ENCODE results near the gene ERICH2.

Gene ERICH2

DNA sequence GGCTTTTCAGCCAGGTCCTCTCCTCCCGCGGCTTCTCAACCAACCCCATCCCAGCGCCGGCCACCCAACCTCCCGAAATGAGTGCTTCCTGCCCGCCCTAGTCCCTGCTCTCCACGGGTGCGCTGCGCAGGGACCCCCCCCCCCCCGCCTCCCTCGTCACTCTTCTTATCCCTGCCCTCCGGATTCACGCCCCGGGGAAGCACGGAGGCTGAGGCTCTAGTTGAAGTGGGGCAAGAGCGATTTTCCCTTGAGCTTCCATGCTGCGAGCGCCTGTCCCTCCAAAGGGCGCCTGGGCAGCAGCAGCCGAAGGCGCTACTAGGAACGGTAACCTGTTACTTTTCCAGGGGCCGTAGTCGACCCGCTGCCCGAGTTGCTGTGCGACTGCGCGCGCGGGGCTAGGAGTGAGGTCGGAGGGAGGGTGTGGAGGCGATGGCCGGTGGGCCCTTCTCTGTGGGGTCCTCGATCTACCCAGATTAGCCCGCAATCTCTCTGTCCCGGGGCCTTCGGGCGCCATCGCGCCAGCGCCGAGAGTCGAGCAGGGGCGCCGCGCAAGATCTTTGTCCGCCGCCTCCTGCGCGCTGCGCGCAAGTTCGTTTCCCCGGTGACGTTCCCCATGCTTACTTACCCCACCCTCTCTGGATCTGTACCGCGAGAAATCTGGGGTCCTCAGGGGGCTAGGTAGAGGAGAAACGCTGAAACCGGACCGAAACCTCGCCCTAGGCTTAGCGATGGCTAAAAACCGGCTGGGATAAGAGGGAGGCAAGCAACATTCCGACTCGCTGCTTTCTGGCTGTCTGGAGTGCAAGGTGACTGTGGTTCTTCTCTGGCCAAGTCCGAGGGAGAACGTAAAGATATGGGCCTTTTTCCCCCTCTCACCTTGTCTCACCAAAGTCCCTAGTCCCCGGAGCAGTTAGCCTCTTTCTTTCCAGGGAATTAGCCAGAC, 47.2 kb downstream of the ERICH2 start:
- DNase-seq, result peak; percentile 13

DNA sequence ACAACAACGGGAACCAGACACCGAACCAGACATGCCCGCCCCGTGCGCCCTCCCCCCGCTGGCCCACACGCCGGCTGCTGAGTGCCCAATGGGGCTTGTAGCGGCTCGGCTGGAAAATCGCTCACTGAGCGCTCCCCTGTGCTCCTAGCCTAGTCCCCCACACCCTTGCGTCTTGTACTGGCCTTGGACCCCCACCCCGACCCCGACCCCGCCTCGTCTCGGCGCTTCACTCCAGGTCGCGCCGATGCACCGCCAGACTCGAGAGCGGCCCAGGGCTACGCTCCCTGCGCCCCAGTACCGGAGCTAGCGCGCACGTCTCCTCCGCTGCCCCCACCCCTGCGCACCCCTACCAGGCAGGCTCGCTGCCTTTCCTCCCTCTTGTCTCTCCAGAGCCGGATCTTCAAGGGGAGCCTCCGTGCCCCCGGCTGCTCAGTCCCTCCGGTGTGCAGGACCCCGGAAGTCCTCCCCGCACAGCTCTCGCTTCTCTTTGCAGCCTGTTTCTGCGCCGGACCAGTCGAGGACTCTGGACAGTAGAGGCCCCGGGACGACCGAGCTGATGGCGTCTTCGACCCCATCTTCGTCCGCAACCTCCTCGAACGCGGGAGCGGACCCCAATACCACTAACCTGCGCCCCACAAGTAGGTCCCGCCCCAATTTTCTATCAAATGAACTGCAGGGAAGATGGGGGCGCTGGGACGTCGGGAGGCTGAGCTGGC, 48.0 kb downstream of the ERICH2 start:
- DNase-seq, result no peak

- no peak for DNase-seq
These were observed 48.7 kb downstream of the ERICH2 start for GRCh38 chr2:170818752-170819470.

GRCh38 chr2:170819680-170820664, 49.8 kb downstream of the ERICH2 start:
- DNase-seq, result no peak

- no peak for DNase-seq
These were observed 50.8 kb downstream of the ERICH2 start for GRCh38 chr2:170820757-170821530.

GRCh38 chr2:170821531-170822289, 51.5 kb downstream of the ERICH2 start:
- DNase-seq, result no peak

DNA sequence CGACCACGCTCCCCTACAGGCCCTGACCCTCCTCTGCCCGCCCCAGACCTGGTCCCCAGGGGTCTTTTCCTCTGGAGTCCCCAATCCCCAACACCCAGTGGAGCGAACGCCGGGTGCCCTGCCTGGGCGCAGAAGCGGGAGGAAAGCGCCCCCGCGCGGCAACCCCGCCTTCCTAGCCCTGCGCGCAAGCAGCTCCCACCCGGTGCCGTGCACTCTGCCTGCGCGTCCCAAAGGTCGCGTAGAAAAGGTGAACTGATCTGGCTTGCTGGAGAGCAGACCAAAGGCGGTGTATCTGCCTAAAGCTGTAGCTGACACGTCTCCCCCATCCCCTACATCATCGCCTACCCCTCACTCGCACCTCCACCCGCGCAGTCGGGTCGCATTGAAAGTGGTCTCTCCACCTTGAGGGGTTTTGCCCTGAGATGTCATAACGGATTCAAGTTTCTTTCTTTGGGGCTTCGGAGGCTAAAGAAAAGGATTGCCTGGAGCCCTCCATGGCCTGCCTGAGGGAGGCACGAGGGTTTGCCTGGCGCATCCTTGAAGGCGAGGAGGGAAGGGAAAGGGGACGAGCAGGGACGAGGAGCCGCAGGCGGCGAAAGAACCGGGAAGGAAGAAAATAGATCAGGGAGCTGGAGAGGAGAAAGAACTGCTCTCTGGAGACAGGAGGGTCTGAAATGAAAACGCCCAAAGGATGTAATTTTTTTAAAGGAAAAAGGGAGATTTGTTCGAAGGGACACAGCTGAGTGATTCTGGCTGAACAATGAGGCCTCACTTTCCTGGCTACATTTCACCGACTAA, 52.3 kb downstream of the ERICH2 start:
- no peak for DNase-seq

DNA sequence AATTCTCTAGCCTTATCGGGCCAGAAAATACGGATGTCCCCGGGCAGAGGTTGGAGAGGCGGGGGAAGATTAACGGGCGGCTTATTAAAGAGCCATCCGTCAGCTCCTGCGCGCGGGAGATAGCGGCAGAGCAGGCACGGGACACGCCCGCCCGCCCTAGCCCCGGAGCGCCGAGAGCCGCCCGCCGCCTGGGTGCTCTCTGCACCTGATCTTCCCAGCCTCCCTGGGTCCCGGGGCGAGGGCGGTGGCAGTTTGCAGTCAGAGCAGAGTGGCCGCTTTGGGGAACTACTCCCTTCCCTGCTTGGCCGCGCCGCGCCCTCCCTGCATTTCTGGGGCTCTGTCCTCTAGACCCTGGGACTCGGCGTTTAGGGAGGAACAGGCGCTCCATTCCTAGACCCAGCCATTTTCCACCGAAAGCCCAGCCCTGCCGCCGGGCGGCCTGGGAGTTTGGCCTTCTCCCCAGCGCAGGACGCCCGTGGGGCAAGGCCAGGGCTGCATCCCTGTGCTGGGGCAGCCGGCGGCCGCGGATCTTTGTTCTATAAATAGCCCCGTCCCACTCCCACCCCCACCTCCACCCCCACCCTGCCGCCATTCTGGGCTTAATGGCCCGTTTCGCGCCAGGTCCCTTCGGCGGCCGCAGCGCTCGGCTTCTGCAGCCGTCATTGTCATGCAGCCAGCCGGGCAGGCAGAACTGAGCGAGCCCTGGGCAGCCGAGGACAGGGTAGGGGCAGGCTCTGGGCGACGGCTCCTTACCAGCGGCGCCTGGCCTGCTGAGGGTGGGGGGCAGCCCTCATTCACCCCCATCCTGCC, 53.1 kb downstream of the ERICH2 start:
- no peak for DNase-seq

- DNase-seq, result no peak
These were observed 53.7 kb downstream of the ERICH2 start for GRCh38 chr2:170823898-170824215.

DNA sequence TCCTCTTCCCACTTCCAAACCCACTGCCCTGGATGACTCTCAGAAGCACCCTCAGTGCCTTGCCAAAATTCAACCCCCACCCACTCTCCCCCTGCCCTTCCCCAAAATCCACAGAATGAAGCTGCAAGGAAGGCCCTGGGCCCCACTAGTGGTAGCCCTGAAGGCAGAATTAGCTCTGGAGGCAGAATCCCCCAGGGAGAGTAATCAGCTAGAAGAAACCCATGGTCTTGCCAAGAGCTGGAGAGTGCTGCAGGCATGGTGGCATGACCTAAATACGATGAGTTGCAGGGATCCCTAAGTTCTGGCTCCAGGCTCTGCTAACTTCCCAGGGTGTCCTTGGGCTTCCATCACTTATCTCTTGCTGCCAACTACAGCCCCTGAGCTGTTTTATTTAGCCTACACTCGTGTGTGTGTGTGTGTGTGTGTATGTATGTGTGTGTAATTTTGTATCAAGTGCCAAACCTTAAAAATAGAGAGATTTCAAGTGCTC, 54.4 kb downstream of the ERICH2 start:
- DNase-seq, result no peak

DNA sequence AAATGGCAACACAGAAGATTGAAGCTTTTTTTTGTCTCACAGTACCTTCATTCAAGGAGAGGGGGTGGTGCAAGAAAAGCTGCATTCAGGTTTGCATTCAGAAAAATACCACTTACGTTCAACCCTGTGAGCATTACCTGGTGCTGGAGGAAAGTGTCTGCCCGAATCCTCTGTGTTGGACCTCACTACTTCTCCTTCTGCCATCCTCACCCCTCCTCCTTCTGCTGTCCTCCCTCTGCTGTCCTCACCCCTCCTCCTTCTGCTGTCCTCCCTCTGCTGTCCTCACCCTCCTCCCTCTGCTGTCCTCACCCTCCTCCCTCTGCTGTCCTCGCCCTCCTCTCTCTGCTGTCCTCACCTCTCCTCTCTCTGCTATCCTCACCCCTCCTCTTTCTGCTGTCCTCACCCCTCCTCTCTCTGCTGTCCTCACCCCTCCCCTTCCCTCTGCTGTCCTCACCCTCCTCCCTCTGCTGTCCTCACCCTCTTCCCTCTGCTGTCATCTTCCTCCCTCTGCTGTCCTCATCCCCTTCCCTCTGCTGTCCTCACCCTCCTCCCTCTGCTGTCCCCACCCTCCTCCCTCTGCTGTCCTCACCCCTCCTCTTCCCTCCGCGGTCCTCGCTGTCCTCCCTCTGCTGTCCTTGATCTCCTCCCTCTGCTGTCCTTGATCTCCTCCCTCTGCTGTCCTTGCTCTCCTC, 57.8 kb downstream of the ERICH2 start:
- DNase-seq, result no peak

DNA sequence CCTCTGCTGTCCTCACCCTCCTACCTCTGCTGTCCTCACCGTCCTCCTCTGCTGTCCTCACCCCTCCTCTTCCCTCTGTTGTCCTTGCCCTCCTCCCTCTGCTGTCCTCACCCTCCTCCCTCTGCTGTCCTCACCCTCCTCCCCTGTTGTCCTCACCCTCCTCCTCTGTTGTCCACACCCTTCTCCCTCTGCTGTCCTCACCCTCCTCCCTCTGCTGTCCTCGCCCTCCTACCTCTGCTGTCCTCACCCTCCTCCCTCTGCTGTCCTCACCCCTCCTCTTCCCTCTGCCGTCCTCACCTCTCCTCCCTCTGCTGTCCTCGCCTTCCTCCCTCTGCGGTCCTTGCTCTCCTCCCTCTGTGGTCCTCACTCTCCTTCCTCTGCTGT, 58.3 kb downstream of the ERICH2 start:
- DNase-seq, result no peak

GRCh38 chr2:170829036-170829435, 58.9 kb downstream of the ERICH2 start:
- no peak for DNase-seq

DNA sequence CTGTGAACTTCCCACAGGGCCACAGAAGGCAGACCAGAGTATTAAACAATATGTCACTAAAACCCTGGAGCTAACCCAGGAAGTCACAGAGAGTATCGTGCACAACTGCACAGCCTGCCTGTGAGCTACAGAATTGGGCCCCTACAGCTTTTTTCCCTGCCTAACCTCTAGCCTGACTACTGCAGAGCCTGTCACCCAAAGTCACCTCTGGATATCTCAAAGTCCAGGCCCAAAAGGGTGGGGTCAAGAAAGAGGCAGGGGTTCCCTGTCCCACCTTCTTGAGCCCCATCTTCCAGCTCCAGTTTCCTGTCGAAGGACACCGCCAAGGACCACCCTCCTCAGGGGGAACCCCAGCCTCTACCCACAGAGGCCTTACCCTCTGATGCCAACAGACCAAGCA, 60.0 kb downstream of the ERICH2 start:
- DNase-seq, result no peak

DNA sequence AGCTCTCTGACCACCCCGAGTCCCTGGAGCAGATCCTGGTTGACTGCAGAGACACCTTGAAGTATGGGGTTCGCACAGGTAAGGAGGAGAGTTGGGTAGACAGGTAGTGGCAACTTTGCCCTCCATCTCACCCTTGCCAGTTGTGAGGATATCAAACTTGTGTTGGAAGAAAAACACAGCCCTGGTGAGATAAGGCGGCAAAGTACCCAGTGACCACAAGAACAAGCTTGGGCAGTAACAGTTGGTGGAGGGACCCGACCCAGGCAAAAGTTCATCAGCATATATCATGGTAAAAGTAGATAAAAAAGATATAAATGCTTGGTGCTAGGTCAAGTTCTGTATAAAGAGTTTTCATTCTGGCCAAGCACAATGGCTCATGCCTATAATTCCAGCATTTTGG, 60.9 kb downstream of the ERICH2 start:
- DNase-seq, result no peak

DNA sequence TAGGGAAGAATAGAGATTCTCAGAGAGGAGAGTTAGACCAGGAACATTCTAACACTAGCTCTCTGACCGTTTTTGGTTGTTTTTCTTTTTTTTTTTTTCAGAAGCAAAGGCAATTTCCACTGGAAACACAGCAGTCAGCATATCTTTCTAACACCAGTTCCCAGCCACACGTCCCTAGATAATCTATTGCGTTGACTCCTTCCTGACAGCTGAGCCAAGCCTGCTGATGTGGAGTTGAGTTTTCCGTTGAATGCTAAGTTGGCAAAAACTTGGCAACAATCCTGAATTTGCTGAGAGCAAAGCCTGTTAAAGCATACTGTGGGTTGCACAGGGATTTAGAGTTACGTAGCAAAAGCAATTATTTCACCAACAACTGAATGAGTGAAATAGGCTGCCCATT, 65.8 kb downstream of the ERICH2 start:
- no peak for DNase-seq

DNA sequence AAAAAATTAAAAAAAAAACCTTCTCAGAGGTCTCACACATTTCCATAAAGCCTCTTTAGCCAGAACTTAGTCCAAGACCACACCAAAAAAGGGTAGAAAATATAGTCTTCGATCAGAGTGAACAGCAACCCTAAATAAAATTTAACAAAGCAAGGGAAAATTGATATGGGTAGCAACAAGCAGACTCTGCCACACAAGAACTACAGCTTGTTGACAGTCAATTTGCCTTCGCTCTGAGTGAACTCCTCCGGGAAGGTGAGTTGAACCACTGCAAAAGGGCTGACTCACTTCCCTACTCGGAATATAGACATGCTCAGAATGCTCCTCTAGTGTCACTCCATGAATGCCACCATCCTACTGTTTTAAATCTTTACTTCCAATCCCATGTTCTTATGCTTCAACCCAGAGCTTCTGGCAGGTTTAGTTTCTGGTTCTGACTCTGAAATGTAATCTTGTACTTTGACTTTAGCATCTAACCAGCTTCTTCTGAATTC, 70.6 kb downstream of the ERICH2 start:
- DNase-seq, result no peak

GRCh38 chr2:170842785-170843184, 72.6 kb downstream of the ERICH2 start:
- peak; percentile 64 for DNase-seq
